Heart right ventricle (tissue), 16 donors: ENCODE results near the gene KRTAP10-2. TPM values are rescaled to one million over a fixed set of nuclear protein-coding genes. Genes with fewer than 3 reads are reported as not detected.
"Not testable (repeated sequence)": the region's sequence is repeated elsewhere in the genome, so short reads cannot be mapped to it uniquely, and the experiment has no call there.

Experiments used
- ATAC-seq, 8 donors: fragments of 200-7000 bp; cut with Tn5 transposase; one replicate each; pipeline ENCODE4 v1.9.1; 2020; ENCODE audit warnings: mild to moderate bottlenecking in 8 of 8, moderate library complexity in 8 of 8, moderate number of reproducible peaks in 1 of 8
- DNase-seq, 2 donors: peaks; one replicate each; pipeline ENCODE4 v3.0.0-alpha.2; 2020
- H3K27ac ChIP-seq, 10 donors: fragments of 200-600 bp; sonication (generic) in 2 of 10; one replicate each; pipeline versions ENCODE4 v1.5.0 to v1.8.0; 2020 to 2022; ENCODE audit warnings: mild to moderate bottlenecking in 3 of 10
- H3K27me3 ChIP-seq, 7 donors: fragments of 200-600 bp; one replicate each; pipeline ENCODE4 v1.8.0; 2021 to 2022; ENCODE audit warnings: mild to moderate bottlenecking in 2 of 7
- H3K36me3 ChIP-seq, 9 donors: fragments of 200-600 bp; sonication (generic) in 1 of 9; one replicate each; pipeline versions ENCODE4 v1.5.0 to v1.8.0; 2020 to 2022; ENCODE audit warnings: mild to moderate bottlenecking in 2 of 9
- H3K4me1 ChIP-seq, 9 donors: fragments of 200-600 bp; sonication (generic) in 1 of 9; one replicate each; pipeline versions ENCODE4 v1.5.0 to v1.8.0; 2020 to 2022; ENCODE audit warnings: mild to moderate bottlenecking in 4 of 9
- H3K4me3 ChIP-seq, 10 donors: fragments of 200-600 bp; sonication (generic) in 2 of 10; one replicate each; pipeline versions ENCODE4 v1.5.0 to v1.8.0; 2020 to 2022; ENCODE audit warnings: mild to moderate bottlenecking in 7 of 10, moderate library complexity in 2 of 10
- H3K9me3 ChIP-seq, 11 donors: fragments of 200-600 bp in 10 of 11; sonication (generic) in 2 of 11; one replicate each; pipeline versions ENCODE4 v1.5.0 to v1.8.0; 2013 to 2022; ENCODE audit warnings: mild to moderate bottlenecking in 2 of 11, control low read depth in 1 of 11, moderate library complexity in 1 of 11
- CTCF ChIP-seq, 9 donors: fragments of 200-600 bp; sonication (generic) in 2 of 9; IDR thresholded peaks; one replicate each; pipeline versions ENCODE4 v1.5.0 to v1.8.0; 2021 to 2022; ENCODE audit warnings: antibody characterized with exemption in 9 of 9, mild to moderate bottlenecking in 5 of 9, moderate library complexity in 1 of 9
- WGBS, 2 donors: extraction: QIAGEN DNeasy Blood & Tissue Kit; methylation state at CpG; one replicate each; pipeline ENCODE4 v1.1.7; 2013; ENCODE audit warnings: inconsistent platforms in 1 of 2; 5-methylcytosine and 5-hydroxymethylcytosine counted together
- intact Hi-C, 10 donors: fragments of 100-400 bp; cut with DNase I; formaldehyde crosslinking; loops; one replicate each; pipeline versions ENCODE4 v1.11.1 to v1.14.2; 2022
- polyA plus RNA-seq, 2 donors: library from polyadenylated mRNA; stranded (reverse); fragments of 200-250 nt; gene quantifications; one replicate each; pipeline ENCODE4 v1.2.3, GENCODE V29; 2013
- total RNA-seq, 10 donors: library from RNA; stranded (reverse); fragmentation: NEBNext Ultra II Directional in 3 of 10; extraction: Animal tissue kit (Norgen Biotek cat#: 25700) in 3 of 10; gene quantifications; one replicate each; pipeline versions ENCODE4 v1.2.1 to v1.2.4, GENCODE V29; 2021 to 2023
- donor health status: Arrhythmogenic right ventricular cardiomyopathy.
- donor health status: ischemic (EF 13 %, LVEDD 7.1; RV severe dilation, severe dysfunction).
- donor health status: healthy with polysubstance abuse.
- donor health status: DM: no; HTN: yes; CAD: no.
- donor health status: DM: no; HTN: no; CAD: no.
- donor health status: ischemic (EF 25% LVEDD 6.9; RV normal size, moderate dysfunction).
- donor health status: ischemic (EF 25% LVEDD 5.7; RV mildly dilated, moderate dysfunction).
- donor health status: healthy.
- donor health status: DM: yes; HTN: yes; CAD: no.
- donor health status: Ischemic cardiomyopathy.
- donor health status: ischemic (EF 35%, LVEDD 5.7; RV mildly dilated, moderate dysfunction).
- donor health status: nonischemic (EF 11% LVEDD 7.7; RV severe dilation, severe dysfunction).
- donor health status: DM: yes; HTN: yes; CAD: no.
- donor health status: PGD.
- donor health status: ischemic (EF 29% LVEDD 5.4; RV normal size, mild dysfunction).
- donor health status: nonischemic (EF 23%, LVEDD 6.1; RV moderate dilation, normal function).

Gene KRTAP10-2
- total and polyA plus RNA-seq, 12 donors, result not detected

- Histone ChIP-seq H3K36me3 (no peaks in the 10 kb centered on the region), H3K27me3 (peaks cover 0 to 61% (median 22%) of the 10 kb centered on the region in 7 donors), H3K9me3 (peaks cover 0 to 33% (median 3%) of the 10 kb centered on the region in 11 donors), H3K4me3 (no peak overlapping the region), H3K27ac (no peak overlapping the region), H3K4me1 (no peaks in the 10 kb centered on the region)
- ATAC-seq (no peak), DNase-seq (no peak)
- intact Hi-C loops, result no loop called here
- 71% methylated on average over 6 of the region's 6 CpGs for WGBS, 2 donors
- no peak for TF ChIP-seq CTCF (IDR thresholded peaks at IDR 0.05)
These were observed 32.5 kb upstream of the KRTAP10-2 start for GRCh38 chr21:44583800-44584147.

GRCh38 chr21:44583089-44583799, 31.9 kb upstream of the KRTAP10-2 start:
- no peaks in the 10 kb centered on the region for H3K4me1 ChIP-seq
- DNase-seq, result no peak
- peak in 3 of 8 donors; percentile 66 to 78 (median 71) for ATAC-seq
- peaks cover 0 to 33% (median 3%) of the 10 kb centered on the region in 11 donors for H3K9me3 ChIP-seq
- intact Hi-C loops, result no loop called here
- H3K27ac ChIP-seq, result no peak overlapping the region
- WGBS, 2 donors, result 9 to 17% methylated on average over 11 of the region's 11 CpGs
- no peak overlapping the region for H3K4me3 ChIP-seq
- TF ChIP-seq CTCF (IDR thresholded peaks at IDR 0.05), result no peak
- no peaks in the 10 kb centered on the region for H3K36me3 ChIP-seq
- H3K27me3 ChIP-seq, result peaks cover 0 to 61% (median 22%) of the 10 kb centered on the region in 7 donors

DNA sequence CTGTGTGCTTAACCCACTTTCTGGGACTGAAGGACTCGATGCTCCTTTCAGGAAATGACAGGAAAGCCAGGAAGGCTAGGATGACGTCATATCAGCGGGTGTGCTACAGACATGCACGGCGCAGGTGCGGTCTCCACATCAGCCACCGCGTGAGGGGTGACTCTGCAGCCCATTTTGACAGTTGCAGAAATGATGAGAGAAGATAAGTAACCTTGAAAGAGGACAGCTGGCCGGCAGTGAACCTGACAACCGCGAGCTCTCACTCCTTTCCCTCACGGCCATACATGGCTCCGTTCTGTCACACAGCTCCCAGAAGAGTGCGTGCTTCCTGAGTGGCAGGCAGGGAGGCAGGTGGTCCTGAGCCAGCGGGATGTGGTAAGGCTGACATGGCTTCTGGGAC, 30.8 kb upstream of the KRTAP10-2 start:
- no peaks in the 10 kb centered on the region for H3K4me1 ChIP-seq
- ATAC-seq, result no peak
- intact Hi-C loops, result no loop called here
- H3K27ac ChIP-seq, result no peak overlapping the region
- peaks cover 0 to 58% (median 22%) of the 10 kb centered on the region in 7 donors for H3K27me3 ChIP-seq
- 51 to 63% methylated on average over 15 of the region's 15 CpGs for WGBS, 2 donors
- H3K9me3 ChIP-seq, result peaks cover 0 to 41% (median 11%) of the 10 kb centered on the region in 11 donors
- no peak for DNase-seq
- H3K4me3 ChIP-seq, result no peak overlapping the region
- no peak for TF ChIP-seq CTCF (IDR thresholded peaks at IDR 0.05)
- H3K36me3 ChIP-seq, result no peaks in the 10 kb centered on the region

- ATAC-seq (no peak), DNase-seq (no peak)
- 84 to 89% methylated on average over 3 of the region's 3 CpGs for WGBS, 2 donors
- no peak for TF ChIP-seq CTCF (IDR thresholded peaks at IDR 0.05)
- Histone ChIP-seq H3K9me3 (peaks cover 0 to 44% (median 18%) of the 10 kb centered on the region in 11 donors), H3K36me3 (no peaks in the 10 kb centered on the region), H3K4me1 (no peaks in the 10 kb centered on the region), H3K4me3 (no peak overlapping the region), H3K27ac (no peak overlapping the region), H3K27me3 (peaks cover 0 to 50% (median 17%) of the 10 kb centered on the region in 7 donors)
- intact Hi-C loops, result no loop called here
These were observed 29.9 kb upstream of the KRTAP10-2 start for GRCh38 chr21:44581158-44581557.

GRCh38 chr21:44580231-44580821, 29.0 kb upstream of the KRTAP10-2 start, which contains the start of gene KRTAP10-5:
Gene KRTAP10-5, minus strand, starts transcription at chr21:44580604. Its CDS starts 26 bp downstream, at chr21:44580578.
- WGBS, 2 donors, result 37 to 41% methylated on average over 19 of the region's 19 CpGs
- peak in 1 of 8 donors; percentile 41 for ATAC-seq
- H3K27ac ChIP-seq, DNase-seq, intact Hi-C loops, H3K4me3 ChIP-seq, H3K36me3 ChIP-seq, H3K4me1 ChIP-seq: not testable (repeated sequence)
- Histone ChIP-seq H3K27me3 (peaks cover 0 to 43% (median 9%) of the 10 kb centered on the region in 7 donors), H3K9me3 (peaks cover 0 to 40% (median 18%) of the 10 kb centered on the region in 11 donors)
